HepG2 (cell line): ENCODE data around the gene DLL4. TPM values are rescaled to one million over a fixed set of nuclear protein-coding genes. Genes with fewer than 3 reads are reported as not detected.

Experiments used
- BCL6 ChIP-seq: IDR thresholded peaks from 2 replicates; pipeline ENCODE4 v1.6.1; 2016; ENCODE audit warnings: missing genetic modification reagents, missing compliant biosample characterization
- BRCA1 ChIP-seq: sonication (generic); formaldehyde crosslinking; IDR thresholded peaks from 2 replicates; pipeline ENCODE4 v1.4.0; 2020; ENCODE audit warnings: missing genetic modification reagents
- BRD4 ChIP-seq: sonication (generic); formaldehyde crosslinking; IDR thresholded peaks from 2 replicates; pipeline ENCODE4 v1.4.0; 2020; ENCODE audit warnings: missing genetic modification reagents
- CENPX ChIP-seq: sonication (generic); formaldehyde crosslinking; IDR thresholded peaks from 2 replicates; pipeline ENCODE4 v1.9.0; 2021; ENCODE audit warnings: mild to moderate bottlenecking, missing genetic modification reagents, moderate library complexity
- CSRNP1 ChIP-seq: sonication (generic); formaldehyde crosslinking; IDR thresholded peaks from 2 replicates; pipeline ENCODE4 v1.8.1; 2023; ENCODE audit warnings: mild to moderate bottlenecking, missing genetic modification reagents
- ELF4 ChIP-seq: sonication (generic); formaldehyde crosslinking; IDR thresholded peaks from 2 replicates; pipeline ENCODE4 v1.5.0; 2020; ENCODE audit warnings: missing genetic modification reagents, mild to moderate bottlenecking, moderate library complexity, borderline replicate concordance
- GLI4 ChIP-seq: sonication (generic); formaldehyde crosslinking; IDR thresholded peaks from 2 replicates; pipeline ENCODE4 v1.5.1; 2020; ENCODE audit warnings: missing genetic modification reagents, mild to moderate bottlenecking, moderate library complexity, borderline replicate concordance
- HINFP ChIP-seq: sonication (generic); formaldehyde crosslinking; IDR thresholded peaks from 2 replicates; pipeline ENCODE4 v1.4.0; 2020; ENCODE audit warnings: low read depth, mild to moderate bottlenecking, missing genetic modification reagents
- NCOA2 ChIP-seq: sonication (generic); formaldehyde crosslinking; IDR thresholded peaks from 2 replicates; pipeline ENCODE4 v1.8.0; 2022; ENCODE audit warnings: inconsistent platforms
- SALL1 ChIP-seq: sonication (generic); formaldehyde crosslinking; IDR thresholded peaks from 2 replicates; pipeline ENCODE4 v1.8.0; 2022; ENCODE audit warnings: mild to moderate bottlenecking, missing genetic modification reagents
- WIZ ChIP-seq: sonication (generic); formaldehyde crosslinking; IDR thresholded peaks from 2 replicates; pipeline ENCODE4 v1.5.1; 2020; ENCODE audit warnings: mild to moderate bottlenecking, missing genetic modification reagents
- YY1 ChIP-seq: IDR thresholded peaks from 2 replicates; pipeline ENCODE4 v1.6.1; 2011; ENCODE audit warnings: low read length, low read depth, moderate library complexity, mild to moderate bottlenecking; ENCODE audit not compliant: insufficient read depth, insufficient replicate concordance
- ZBTB21 ChIP-seq: sonication (generic); formaldehyde crosslinking; IDR thresholded peaks from 2 replicates; pipeline ENCODE4 v1.4.0; 2020; ENCODE audit warnings: missing genetic modification reagents
- ZBTB7A ChIP-seq: sonication (generic); formaldehyde crosslinking; IDR thresholded peaks from 2 replicates; pipeline ENCODE4 v1.8.0; 2022; ENCODE audit warnings: mild to moderate bottlenecking, missing genetic modification reagents
- ZEB1 ChIP-seq: IDR thresholded peaks from 2 replicates; pipeline ENCODE4 v1.6.1; 2012; ENCODE audit warnings: mild to moderate bottlenecking, low read depth, inconsistent platforms; ENCODE audit not compliant: insufficient replicate concordance
- ZNF3 ChIP-seq: IDR thresholded peaks from 2 replicates; pipeline ENCODE4 v1.7.0; 2017; ENCODE audit warnings: inconsistent platforms
- ZNF431 ChIP-seq: sonication (generic); formaldehyde crosslinking; IDR thresholded peaks from 2 replicates; pipeline ENCODE4 v1.9.0; 2022; ENCODE audit warnings: missing genetic modification reagents, low read depth, mild to moderate bottlenecking, borderline replicate concordance
- ZNF607 ChIP-seq: sonication (generic); formaldehyde crosslinking; IDR thresholded peaks from 2 replicates; pipeline ENCODE4 v1.5.1; 2020; ENCODE audit warnings: missing genetic modification reagents, mild to moderate bottlenecking, borderline replicate concordance
- ZNF609 ChIP-seq: sonication (generic); formaldehyde crosslinking; IDR thresholded peaks from 2 replicates; pipeline ENCODE4 v1.4.0; 2020; ENCODE audit warnings: mild to moderate bottlenecking, missing genetic modification reagents, borderline replicate concordance
- polyA plus RNA-seq, 8 experiments: library from polyadenylated mRNA; depleted of rRNA in 3 of 8; stranded (reverse) in 7 of 8; unstranded in 1 of 8; fragments of >200 nt; fragmentation: Illumina TruSeq in 4 of 8; extraction: Trizol in 4 of 8; gene quantifications; 2 replicates each; pipeline versions ENCODE4 v1.2.1 to v1.2.3, GENCODE V29; 2011 to 2016; ENCODE audit warnings: low read depth in 4 of 8, missing spikeins in 1 of 8, mixed read lengths in 1 of 8; ENCODE audit not compliant: insufficient read depth in 1 of 8
- total RNA-seq, 5 experiments: library from RNA; depleted of rRNA; stranded (reverse); fragments of >200 nt; fragmentation: Illumina TruSeq; extraction: Trizol; gene quantifications; 2 replicates each; pipeline ENCODE4 v1.2.3, GENCODE V29; 2016; ENCODE audit warnings: low read depth in 1 of 5

DLL4 gene
- total and polyA plus RNA-seq, 2 of the 13 experiments (the other 11 are each of a cell fraction or from before 2014, with no cell fraction given) = 0.20 to 0.25 TPM

GRCh38 chr15:40908095-40908494, 21.0 kb upstream of the DLL4 start (continued):
- TF ChIP-seq HINFP (CRISPR knock-in tag) (no peak), ZNF607 (CRISPR knock-in tag) (no peak), ZNF609 (no peak), GLI4 (CRISPR knock-in tag) (no peak), WIZ (no peak), NCOA2 (CRISPR knock-in tag) (no peak), ZBTB21 (no peak), BCL6 (CRISPR knock-in tag) (no peak), ZBTB7A (CRISPR knock-in tag) (no peak), YY1 (no peak), SALL1 (CRISPR knock-in tag) (peak; percentile 34; the same call in 1 of the 2 replicates), ZNF3 (CRISPR knock-in tag) (no peak), BRD4 (0 out of 2 replicates have a peak, but pooled peaks have one; percentile 27), CSRNP1 (no peak), ELF4 (CRISPR knock-in tag) (no peak), CENPX (CRISPR knock-in tag) (no peak), ZEB1 (peak; percentile 82), BRCA1 (CRISPR knock-in tag) (no peak), ZNF431 (CRISPR knock-in tag) (no peak)
